ENCODE data around the gene OR9I1. TPM values are rescaled to one million over a fixed set of nuclear protein-coding genes. Genes with fewer than 3 reads are reported as not detected.

Gene OR9I1
- not detected in 5 replicates for total RNA-seq (2022; extraction: Qiagen RNA extraction; ENCODE audit: low read depth)

GRCh38 chr11:58125469-58125868 lies at the start of gene OR9I1:
Gene OR9I1, minus strand, starts transcription at chr11:58125530. Its CDS starts 6,086 bp downstream, at chr11:58119444.

Other genes with a start within 250 kb of the OR9I1 start
- gene OR9Q1, start 101.6 kb downstream of the OR9I1 start, total RNA-seq (2022; extraction: Qiagen RNA extraction; ENCODE audit: low read depth) = not detected in 5 replicates
- not detected in 5 replicates for gene OR6Q1, start 94.6 kb downstream of the OR9I1 start, total RNA-seq (2022; extraction: Qiagen RNA extraction; ENCODE audit: low read depth)
- gene OR9Q2, start 63.5 kb upstream of the OR9I1 start, total RNA-seq (2022; extraction: Qiagen RNA extraction; ENCODE audit: low read depth) = not detected in 5 replicates
- gene OR1S2, start 78.6 kb upstream of the OR9I1 start, total RNA-seq (2022; extraction: Qiagen RNA extraction; ENCODE audit: low read depth) = not detected in 5 replicates
- not detected in 5 replicates for gene OR1S1, start 87.2 kb upstream of the OR9I1 start, total RNA-seq (2022; extraction: Qiagen RNA extraction; ENCODE audit: low read depth)
- not detected in 5 replicates for gene OR10Q1, start 103.4 kb upstream of the OR9I1 start, total RNA-seq (2022; extraction: Qiagen RNA extraction; ENCODE audit: low read depth)
- gene OR10W1, start 142.7 kb upstream of the OR9I1 start, total RNA-seq (2022; extraction: Qiagen RNA extraction; ENCODE audit: low read depth) = not detected in 5 replicates
- not detected in 5 replicates for gene OR5B17, start 233.5 kb upstream of the OR9I1 start, total RNA-seq (2022; extraction: Qiagen RNA extraction; ENCODE audit: low read depth)

Measured in A549 treated with RU486 at 1 μM for 4 hours (cell line).